HepG2 (cell line): ENCODE data around the gene RCN1. TPM values are rescaled to one million over a fixed set of nuclear protein-coding genes. Genes with fewer than 3 reads are reported as not detected.

Source experiments
- ATAC-seq: fragments of 200-7000 bp; cut with Tn5 transposase; 3 replicates; pipeline ENCODE4 v1.9.1; 2020; ENCODE audit warnings: mild to moderate bottlenecking, moderate library complexity
- BruUV-seq: library from RNA; stranded (reverse); fragments of 400-500 nt; replicated peaks from 2 replicates; lab custom pipeline; 2021; lab: Mats Ljungman, UMichigan
- CTCF ChIA-PET: fragments of 300-600 bp; formaldehyde crosslinking; extraction: SDS; loops from one replicate; lab custom pipeline; 2021; ENCODE audit warnings: low total read pairs, inconsistent platforms, low intra/inter-chr PET ratio; lab: Yijun Ruan, JAX
- POLR2A ChIA-PET: fragments of 350-600 bp; sonication (Branson Sonifier 250); formaldehyde crosslinking; loops from one replicate; lab custom pipeline; 2020; ENCODE audit warnings: antibody characterized with exemption, inconsistent platforms; lab: Yijun Ruan, JAX
- DNase-seq: peaks from one replicate; pipeline ENCODE4 v3.0.0-alpha.2; 2015; ENCODE audit warnings: low spot score
- FAIRE-seq: peaks from 3 replicates; lab custom pipeline; 2011; peaks lifted over from hg19 to GRCh38; lab: Jason Lieb, UNC
- H2AFZ ChIP-seq: one replicate; pipeline ENCODE4 v1.6.1; 2011; ENCODE audit warnings: low read length, inconsistent platforms
- H3K27ac ChIP-seq: fragments of 300-600 bp; 3 replicates; pipeline ENCODE4 v1.8.0; 2011; ENCODE audit warnings: mixed run types, mild to moderate bottlenecking, mixed read lengths, low read length, inconsistent platforms; ENCODE audit not compliant: insufficient read depth; ENCODE audit errors: extremely low read length
- H3K27me3 ChIP-seq, 2 experiments: fragments of 200-600 bp in 1 of 2; 2 replicates in 1 of 2; 3 replicates in 1 of 2; pipeline versions ENCODE4 v1.6.0 to v1.8.0; 2011; ENCODE audit warnings: low read length in 2 of 2, mild to moderate bottlenecking in 2 of 2, moderate library complexity in 2 of 2, inconsistent platforms in 1 of 2; ENCODE audit not compliant: insufficient read depth in 2 of 2, control insufficient read depth in 1 of 2
- H3K36me3 ChIP-seq, 2 experiments: fragments of 200-600 bp in 1 of 2; replicated peaks in 1 of 2; 2 replicates in 1 of 2; 3 replicates in 1 of 2; pipeline versions ENCODE4 v1.5.1 to v1.8.0; 2011; ENCODE audit warnings: low read length in 2 of 2, inconsistent platforms in 1 of 2; ENCODE audit not compliant: insufficient read depth in 2 of 2, control insufficient read depth in 1 of 2
- H3K4me1 ChIP-seq: 2 replicates; pipeline ENCODE4 v1.5.1; 2012; ENCODE audit warnings: low read length, inconsistent platforms; ENCODE audit not compliant: insufficient read depth
- H3K4me2 ChIP-seq: 2 replicates; pipeline ENCODE4 v1.6.0; 2011; ENCODE audit warnings: low read depth, low read length, inconsistent platforms
- H3K4me3 ChIP-seq, 3 experiments: fragments of 200-600 bp in 1 of 3; sonication (generic), shearing (Covaris generic) in 1 of 3; replicated peaks in 1 of 3; 2 replicates each; pipeline ENCODE4 v1.5.1; 2011 to 2016; ENCODE audit warnings: low read length in 3 of 3, inconsistent platforms in 2 of 3, low read depth in 2 of 3, mild to moderate bottlenecking in 2 of 3, control low read depth in 1 of 3, mixed read lengths in 1 of 3; ENCODE audit not compliant: insufficient read depth in 1 of 3
- H3K79me2 ChIP-seq: one replicate; pipeline ENCODE4 v1.6.1; 2011; ENCODE audit warnings: low read length, inconsistent platforms; ENCODE audit not compliant: insufficient read depth
- H3K9ac ChIP-seq: 2 replicates; pipeline ENCODE4 v1.6.0; 2011; ENCODE audit warnings: mild to moderate bottlenecking, low read depth, low read length, inconsistent platforms; ENCODE audit not compliant: insufficient read depth
- H3K9me3 ChIP-seq: 2 replicates; pipeline ENCODE4 v1.5.1; 2012; ENCODE audit warnings: mild to moderate bottlenecking, low read length
- H4K20me1 ChIP-seq: 2 replicates; pipeline ENCODE4 v1.6.0; 2011; ENCODE audit warnings: inconsistent platforms, mild to moderate bottlenecking, low read length, moderate library complexity; ENCODE audit not compliant: insufficient read depth
- ASH2L ChIP-seq: fragments of 300-600, 200-600 bp; sonication (generic); IDR thresholded peaks from 2 replicates; pipeline ENCODE4 v1.7.0; 2017; ENCODE audit warnings: low read depth, mild to moderate bottlenecking, moderate library complexity, mixed read lengths, low read length; ENCODE audit not compliant: insufficient read length
- FIP1L1 ChIP-seq: fragments of 200-400 bp; formaldehyde crosslinking; IDR thresholded peaks from 2 replicates; pipeline ENCODE4 v1.6.1; 2018; ENCODE audit warnings: low read depth, mild to moderate bottlenecking, low read length, moderate library complexity, borderline replicate concordance; ENCODE audit not compliant: insufficient read depth
- KDM1A ChIP-seq: IDR thresholded peaks from 2 replicates; pipeline ENCODE4 v1.6.1; 2016; ENCODE audit warnings: missing compliant biosample characterization
- MAFF ChIP-seq: IDR thresholded peaks from 2 replicates; pipeline ENCODE4 v1.6.1; 2011; ENCODE audit warnings: low read depth, low read length, improper control_type of control experiment
- ZNF432 ChIP-seq: sonication (generic); formaldehyde crosslinking; IDR thresholded peaks from 2 replicates; pipeline ENCODE4 v1.5.0; 2020; ENCODE audit warnings: missing genetic modification reagents, mild to moderate bottlenecking, borderline replicate concordance
- ZNF562 ChIP-seq: sonication (generic); formaldehyde crosslinking; IDR thresholded peaks from 2 replicates; pipeline ENCODE4 v1.8.0; 2022; ENCODE audit warnings: missing genetic modification reagents, borderline replicate concordance
- ZNF800 ChIP-seq: sonication (generic); formaldehyde crosslinking; IDR thresholded peaks from 2 replicates; pipeline ENCODE4 v1.4.0; 2020; ENCODE audit warnings: missing genetic modification reagents
- WGBS: methylation state at CpG from one replicate; pipeline ENCODE4 v1.1.6; 2017; ENCODE audit warnings: low lambda C conversion rate; 5-methylcytosine and 5-hydroxymethylcytosine counted together
- in situ Hi-C: cut with HindIII; loops from 2 replicates; pipeline ENCODE4 v1.10.0; 2017; ENCODE audit warnings: low pct_unique_long_range_greater_than_20kb; ENCODE audit not compliant: extremely low pct_ligation_motif_present
- intact Hi-C: fragments of 100-400 bp; cut with micrococcal nuclease; formaldehyde crosslinking; loops from one replicate; pipeline ENCODE4 v1.10.0; 2022; ENCODE audit not compliant: unreplicated experiment
- polyA plus RNA-seq, 8 experiments: library from polyadenylated mRNA; depleted of rRNA in 3 of 8; stranded (reverse) in 7 of 8; unstranded in 1 of 8; fragments of >200 nt; fragmentation: Illumina TruSeq in 4 of 8; extraction: Trizol in 4 of 8; gene quantifications; 2 replicates each; pipeline versions ENCODE4 v1.2.1 to v1.2.3, GENCODE V29; 2011 to 2016; ENCODE audit warnings: low read depth in 4 of 8, missing spikeins in 1 of 8, mixed read lengths in 1 of 8; ENCODE audit not compliant: insufficient read depth in 1 of 8
- total RNA-seq, 5 experiments: library from RNA; depleted of rRNA; stranded (reverse); fragments of >200 nt; fragmentation: Illumina TruSeq; extraction: Trizol; gene quantifications; 2 replicates each; pipeline ENCODE4 v1.2.3, GENCODE V29; 2016; ENCODE audit warnings: low read depth in 1 of 5
- TF ChIP-seq, protein P1 (sequence below): sonication (generic); formaldehyde crosslinking; IDR thresholded peaks from 2 replicates; pipeline ENCODE4 v1.8.1; 2023; ENCODE audit warnings: mild to moderate bottlenecking, moderate library complexity, missing genetic modification reagents
- TF ChIP-seq, protein P2 (sequence below), 2 experiments: sonication (generic) in 1 of 2; formaldehyde crosslinking in 1 of 2; IDR thresholded peaks; 2 replicates each; pipeline versions ENCODE4 v1.4.0 to v1.6.1; 2018 to 2020; ENCODE audit warnings: missing genetic modification reagents in 2 of 2, borderline replicate concordance in 1 of 2, low read depth in 1 of 2, mild to moderate bottlenecking in 1 of 2, missing biosample characterization in 1 of 2
- TF ChIP-seq, protein P3 (sequence below): sonication (generic); formaldehyde crosslinking; IDR thresholded peaks from 2 replicates; pipeline ENCODE4 v1.5.0; 2020; ENCODE audit warnings: missing genetic modification reagents

The RCN1 gene
- total and polyA plus RNA-seq, 2 of the 13 experiments (the other 11 are each of a cell fraction or from before 2014, with no cell fraction given), result 22.0 to 28.5 TPM

GRCh38 chr11:32099516-32099915 lies 8.6 kb downstream of the RCN1 start:
- Histone ChIP-seq H3K4me2 (no peak overlapping the region), H3K9me3 (no peaks in the 10 kb centered on the region), H3K9ac (no peak overlapping the region), H3K36me3 (peaks cover 1 to 18% of the 10 kb centered on the region in 2 experiments; a peak in 2 of 5 replicates), H3K4me1 (peaks cover 17% of the 10 kb centered on the region), H3K79me2 (no peaks in the 10 kb centered on the region), H3K27me3 (no peaks in the 10 kb centered on the region), H3K27ac (no peak overlapping the region), H3K4me3 (no peak overlapping the region), H4K20me1 (peaks cover 17% of the 10 kb centered on the region), H2AFZ (no peak overlapping the region)
- no peak for DNase-seq
- ChIA-PET CTCF (no interaction called here), POLR2A (no interaction called here)
- no TSS peak for BruUV-seq
- no peak for ATAC-seq
- no peak for FAIRE-seq
- TF ChIP-seq, protein P1, sequence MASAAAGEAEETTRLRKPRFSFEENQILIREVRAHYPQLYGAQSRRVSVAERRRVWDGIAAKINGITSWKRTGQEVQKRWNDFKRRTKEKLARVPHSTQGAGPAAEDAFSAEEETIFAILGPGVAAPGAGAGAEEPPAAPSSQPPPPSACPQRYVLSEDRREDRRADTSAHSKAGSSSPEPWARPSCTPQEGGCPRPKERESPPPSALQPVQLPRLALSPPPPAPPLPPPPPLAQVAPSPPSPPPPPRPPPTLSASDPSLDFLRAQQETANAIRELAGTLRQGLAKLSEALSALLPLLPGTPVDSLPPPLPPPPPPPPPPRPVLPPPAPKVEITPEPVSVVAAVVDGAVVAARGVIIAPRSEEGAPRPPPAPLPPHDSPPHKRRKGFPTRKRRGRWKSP (CRISPR knock-in tag), result no peak
- TF ChIP-seq ZNF800 (CRISPR knock-in tag), result no peak
- no peak for TF ChIP-seq ZNF562 (CRISPR knock-in tag)
- TF ChIP-seq, protein P2, sequence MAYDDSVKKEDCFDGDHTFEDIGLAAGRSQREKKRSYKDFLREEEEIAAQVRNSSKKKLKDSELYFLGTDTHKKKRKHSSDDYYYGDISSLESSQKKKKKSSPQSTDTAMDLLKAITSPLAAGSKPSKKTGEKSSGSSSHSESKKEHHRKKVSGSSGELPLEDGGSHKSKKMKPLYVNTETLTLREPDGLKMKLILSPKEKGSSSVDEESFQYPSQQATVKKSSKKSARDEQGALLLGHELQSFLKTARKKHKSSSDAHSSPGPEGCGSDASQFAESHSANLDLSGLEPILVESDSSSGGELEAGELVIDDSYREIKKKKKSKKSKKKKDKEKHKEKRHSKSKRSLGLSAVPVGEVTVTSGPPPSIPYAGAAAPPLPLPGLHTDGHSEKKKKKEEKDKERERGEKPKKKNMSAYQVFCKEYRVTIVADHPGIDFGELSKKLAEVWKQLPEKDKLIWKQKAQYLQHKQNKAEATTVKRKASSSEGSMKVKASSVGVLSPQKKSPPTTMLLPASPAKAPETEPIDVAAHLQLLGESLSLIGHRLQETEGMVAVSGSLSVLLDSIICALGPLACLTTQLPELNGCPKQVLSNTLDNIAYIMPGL (CRISPR knock-in tag; IDR thresholded peaks at IDR 0.05; ENCODE audit: borderline replicate concordance in 1 of 2, low read depth in 1 of 2), result no peak
- TF ChIP-seq, protein P3, sequence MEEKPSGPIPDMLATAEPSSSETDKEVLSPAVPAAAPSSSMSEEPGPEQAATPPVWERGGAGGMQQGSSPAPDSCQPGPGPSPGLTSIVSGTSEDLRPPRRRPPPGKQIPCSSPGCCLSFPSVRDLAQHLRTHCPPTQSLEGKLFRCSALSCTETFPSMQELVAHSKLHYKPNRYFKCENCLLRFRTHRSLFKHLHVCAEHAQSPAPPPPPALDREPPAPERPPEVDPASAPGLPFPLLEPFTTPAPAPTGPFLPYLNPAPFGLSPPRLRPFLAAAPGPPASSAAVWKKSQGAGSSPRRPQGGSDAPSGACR (CRISPR knock-in tag), result no peak
- no peak for TF ChIP-seq KDM1A (CRISPR knock-in tag)
- no peak for TF ChIP-seq FIP1L1
- TF ChIP-seq ZNF432 (CRISPR knock-in tag), result no peak
- TF ChIP-seq MAFF, result no peak
- TF ChIP-seq ASH2L, result no peak
- intact Hi-C loops (no loop called here), in situ Hi-C loops (no loop called here)
- 95% methylated on average over 3 of the region's 4 CpGs for WGBS
